Mononuclear cell (primary cell): ENCODE results near the gene CLIC1. TPM values are rescaled to one million over a fixed set of nuclear protein-coding genes. Genes with fewer than 3 reads are reported as not detected.
A peak's percentile ranks its signal among the peaks of the same experiment; 100 is the strongest.

Source experiments
- H3K27me3 ChIP-seq: 2 replicates; pipeline ENCODE4 v1.6.0; 2011; ENCODE audit warnings: low read length, control low read depth; ENCODE audit not compliant: insufficient read depth
- H3K4me1 ChIP-seq: 2 replicates; pipeline ENCODE4 v1.5.1; 2011; ENCODE audit warnings: mild to moderate bottlenecking, low read length, control low read depth; ENCODE audit not compliant: insufficient read depth
- H3K4me3 ChIP-seq: 2 replicates; pipeline ENCODE4 v1.5.1; 2011; ENCODE audit warnings: mild to moderate bottlenecking, low read length, moderate library complexity
- H3K9me3 ChIP-seq: 2 replicates; pipeline ENCODE4 v1.5.1; 2011; ENCODE audit warnings: low read depth, mild to moderate bottlenecking, control low read depth, low read length
- total RNA-seq: library from RNA; depleted of rRNA; stranded (reverse); fragments of >200 nt; gene quantifications from one replicate; pipeline ENCODE4 v1.2.3, GENCODE V29; 2012

Gene CLIC1
- total RNA-seq, 1 donor: 421 TPM

DNA sequence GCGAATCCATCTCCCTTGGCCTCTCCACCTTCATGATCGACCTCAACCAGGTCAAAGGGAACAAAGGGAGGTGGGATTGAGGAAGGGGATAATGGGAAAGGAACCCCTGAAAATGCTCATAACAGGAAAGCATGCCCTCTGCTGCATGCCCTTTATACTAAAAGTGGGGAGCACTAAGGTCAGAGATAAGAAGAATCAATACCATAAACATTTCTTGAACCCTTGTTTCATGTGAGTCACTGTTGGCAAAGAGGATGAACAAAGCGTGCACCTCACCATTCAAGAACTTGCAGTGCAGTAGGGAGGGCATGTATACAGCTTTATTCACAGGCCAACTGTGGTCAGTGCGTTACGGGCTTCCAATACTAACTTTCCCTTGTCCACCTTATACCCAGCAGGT is 24.5 kb upstream of the CLIC1 start:
- H3K4me1 ChIP-seq: no peaks in the 10 kb centered on the region
- H3K4me3 ChIP-seq: no peak overlapping the region
- no peaks in the 10 kb centered on the region for H3K27me3 ChIP-seq
- H3K9me3 ChIP-seq: no peaks in the 10 kb centered on the region

DNA sequence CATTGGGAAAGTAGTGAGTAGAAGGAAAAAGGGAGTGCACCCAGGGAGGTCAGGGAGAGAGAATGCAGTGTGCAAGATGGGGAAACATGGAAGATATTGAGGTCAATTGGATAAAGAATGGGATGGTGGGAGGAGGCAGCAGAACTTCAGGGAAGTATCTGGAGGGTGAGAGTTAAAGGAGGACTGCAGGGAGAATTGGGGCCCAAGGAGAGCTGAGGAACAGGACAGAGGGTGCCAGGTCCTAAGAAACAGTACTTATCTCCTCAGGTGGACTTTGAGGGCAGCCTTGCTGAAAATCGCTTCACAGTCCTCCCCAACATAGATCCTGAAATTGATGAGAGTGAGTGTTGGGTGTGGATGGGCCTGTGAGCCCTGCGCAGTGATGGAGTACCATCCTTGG is 22.0 kb upstream of the CLIC1 start:
- H3K9me3 ChIP-seq: no peaks in the 10 kb centered on the region
- H3K4me3 ChIP-seq: no peak overlapping the region
- no peaks in the 10 kb centered on the region for H3K27me3 ChIP-seq
- H3K4me1 ChIP-seq: no peaks in the 10 kb centered on the region

DNA sequence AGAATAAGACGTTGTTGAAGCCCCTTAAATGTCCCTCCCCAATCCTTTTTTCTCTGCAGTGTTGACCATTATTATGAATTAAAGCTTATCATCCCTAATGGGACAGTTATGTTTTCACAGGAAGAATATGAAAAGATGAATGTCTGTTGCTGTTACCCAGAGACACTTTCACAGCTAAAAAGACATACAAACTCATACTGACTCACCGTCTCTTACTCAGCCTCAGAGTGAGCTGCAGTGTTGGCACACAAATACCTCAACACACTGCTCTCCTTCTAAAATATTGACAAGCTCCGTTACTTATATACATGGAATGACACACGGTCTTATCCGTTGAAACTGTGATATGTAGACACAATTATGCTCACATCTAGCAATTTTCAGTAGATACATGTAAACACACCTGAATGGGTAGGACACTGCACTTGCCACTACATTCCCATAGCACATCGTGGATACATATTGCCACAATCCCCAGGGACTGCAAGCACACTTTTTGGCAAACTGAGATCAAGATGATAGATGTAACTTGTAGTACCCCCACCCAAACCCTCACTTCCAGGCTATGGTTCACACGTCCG is 16.5 kb upstream of the CLIC1 start:
- Histone ChIP-seq H3K4me3 (no peak overlapping the region), H3K4me1 (no peaks in the 10 kb centered on the region), H3K9me3 (no peaks in the 10 kb centered on the region), H3K27me3 (no peaks in the 10 kb centered on the region)

DNA sequence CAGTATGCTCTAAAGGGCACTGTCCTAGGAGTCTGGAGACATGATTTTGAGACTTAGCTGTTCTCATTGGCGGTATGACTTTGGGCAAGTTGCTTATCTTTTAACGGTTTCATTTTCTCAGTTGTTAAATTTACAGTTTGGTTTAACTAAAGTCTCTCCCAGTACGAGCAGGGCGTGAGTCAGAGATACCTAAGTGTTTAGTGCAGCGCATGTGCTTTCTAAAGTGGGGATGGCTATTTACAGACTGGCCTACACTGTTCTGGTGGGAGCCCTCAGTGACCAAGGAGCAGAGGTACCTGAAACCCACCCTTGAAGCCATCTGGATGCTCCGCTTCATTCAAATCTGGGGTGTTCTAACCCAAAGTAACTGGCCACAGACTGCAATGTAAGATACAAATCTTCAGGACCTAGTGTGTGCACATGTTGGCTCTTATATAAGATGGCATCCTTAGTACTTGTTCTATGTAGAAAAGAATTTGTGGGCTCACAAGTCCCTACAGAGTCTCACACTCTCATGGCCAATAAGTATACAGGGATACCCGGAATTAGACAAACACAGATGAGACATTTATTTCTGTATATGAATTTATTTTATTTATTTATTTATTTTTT is 14.2 kb upstream of the CLIC1 start:
- Histone ChIP-seq H3K4me1 (no peaks in the 10 kb centered on the region), H3K27me3 (no peaks in the 10 kb centered on the region), H3K9me3 (no peaks in the 10 kb centered on the region), H3K4me3 (no peak overlapping the region)

DNA sequence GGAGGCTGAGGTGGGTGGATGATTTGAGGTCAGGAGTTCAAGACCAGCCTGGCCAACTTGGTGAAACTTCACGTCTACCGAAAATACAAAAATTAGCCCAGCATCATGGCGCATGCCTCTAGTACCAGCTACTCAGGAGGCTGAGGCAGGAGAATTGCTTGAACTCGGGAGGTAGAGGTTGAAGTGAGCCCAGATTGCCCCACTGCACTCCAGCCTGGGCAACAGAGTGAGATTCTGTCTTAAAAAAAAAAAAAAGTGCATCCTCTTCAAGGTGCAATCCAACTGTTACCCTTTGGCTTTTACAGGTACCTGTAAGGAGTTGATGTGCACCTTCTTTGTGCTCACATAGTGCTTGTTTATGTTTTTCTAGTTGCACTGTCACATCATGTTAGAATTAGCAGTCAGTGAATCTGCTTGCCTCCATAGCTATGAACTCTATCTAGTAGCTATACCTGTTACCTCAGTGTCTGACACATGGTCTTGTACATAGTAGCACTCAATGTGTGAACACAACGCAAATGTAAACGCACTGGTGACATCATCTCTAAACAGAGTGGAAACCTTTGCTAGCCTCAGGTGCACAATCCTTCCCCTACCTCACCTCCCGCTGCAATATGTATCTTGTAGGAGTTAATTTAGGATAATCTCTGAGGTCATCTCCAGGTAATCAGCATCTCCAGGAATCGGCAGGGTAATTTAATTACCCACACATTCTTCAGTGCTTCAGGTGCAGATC is 13.1 kb upstream of the CLIC1 start:
- H3K9me3 ChIP-seq: no peaks in the 10 kb centered on the region
- no peak overlapping the region for H3K4me3 ChIP-seq
- no peaks in the 10 kb centered on the region for H3K27me3 ChIP-seq
- no peaks in the 10 kb centered on the region for H3K4me1 ChIP-seq

DNA sequence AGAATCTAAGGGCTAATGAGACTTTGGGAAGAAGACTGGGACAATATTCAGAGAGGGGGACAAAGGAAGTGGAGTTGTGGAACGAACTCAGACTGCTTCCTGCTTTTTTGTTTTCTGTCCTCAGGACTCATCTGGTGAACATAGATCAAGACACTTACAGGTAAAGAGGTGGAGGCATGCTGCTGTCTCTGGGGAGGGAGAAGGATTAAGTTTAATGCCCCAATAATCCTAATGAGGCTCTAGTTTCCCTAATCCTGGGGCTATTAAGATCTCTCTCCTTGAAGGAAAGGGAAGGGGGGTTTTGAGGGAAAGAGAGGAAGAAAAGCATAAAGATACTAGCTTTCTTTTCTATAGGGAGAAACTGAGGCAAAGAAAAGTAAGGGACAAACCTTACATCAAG is 8.1 kb upstream of the CLIC1 start:
- no peaks in the 10 kb centered on the region for H3K27me3 ChIP-seq
- H3K9me3 ChIP-seq: no peaks in the 10 kb centered on the region
- H3K4me1 ChIP-seq: peaks cover 12% of the 10 kb centered on the region
- H3K4me3 ChIP-seq: no peak overlapping the region

DNA sequence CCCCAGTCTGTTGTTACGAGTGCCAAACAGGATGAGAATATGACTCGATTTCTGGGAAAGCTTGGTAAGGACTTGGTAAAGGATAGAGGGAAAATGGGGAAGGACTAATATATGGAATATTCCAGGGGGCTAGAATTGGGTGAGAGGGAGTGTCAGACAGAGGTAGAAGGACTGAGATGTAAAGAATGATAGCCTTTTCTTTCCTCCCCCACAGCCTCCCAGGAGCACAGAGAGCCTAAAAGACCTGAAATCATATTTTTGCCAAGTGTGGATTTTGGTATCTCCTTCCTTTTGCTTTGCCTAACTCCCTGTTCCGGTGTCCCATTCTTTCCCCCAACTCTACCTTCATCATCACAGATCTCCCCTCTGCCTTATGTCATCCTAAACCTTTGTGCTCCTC is 6.6 kb upstream of the CLIC1 start:
- Histone ChIP-seq H3K27me3 (no peaks in the 10 kb centered on the region), H3K4me3 (no peak overlapping the region), H3K9me3 (no peaks in the 10 kb centered on the region), H3K4me1 (peaks cover 27% of the 10 kb centered on the region)

DNA sequence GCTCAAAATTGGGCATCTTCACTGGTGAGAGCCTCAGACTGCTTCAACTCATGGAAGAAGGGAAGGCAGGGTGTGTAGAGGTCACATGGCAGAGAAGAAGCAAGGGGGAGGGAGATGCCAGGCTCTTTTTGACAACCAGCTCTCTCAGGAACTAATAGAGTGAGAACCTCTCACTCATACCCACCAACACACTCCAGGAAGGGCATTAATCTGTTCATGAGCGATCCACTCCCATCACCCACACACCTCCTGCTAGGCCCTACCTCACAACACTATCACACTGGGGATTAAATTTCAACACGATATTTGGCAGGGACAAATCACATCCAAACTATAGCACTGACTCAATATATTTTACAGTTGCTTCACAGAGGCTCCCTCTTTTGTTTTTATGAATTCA is 5.5 kb upstream of the CLIC1 start:
- Histone ChIP-seq H3K4me3 (no peak overlapping the region), H3K9me3 (no peaks in the 10 kb centered on the region), H3K27me3 (no peaks in the 10 kb centered on the region), H3K4me1 (peaks cover 38% of the 10 kb centered on the region)

DNA sequence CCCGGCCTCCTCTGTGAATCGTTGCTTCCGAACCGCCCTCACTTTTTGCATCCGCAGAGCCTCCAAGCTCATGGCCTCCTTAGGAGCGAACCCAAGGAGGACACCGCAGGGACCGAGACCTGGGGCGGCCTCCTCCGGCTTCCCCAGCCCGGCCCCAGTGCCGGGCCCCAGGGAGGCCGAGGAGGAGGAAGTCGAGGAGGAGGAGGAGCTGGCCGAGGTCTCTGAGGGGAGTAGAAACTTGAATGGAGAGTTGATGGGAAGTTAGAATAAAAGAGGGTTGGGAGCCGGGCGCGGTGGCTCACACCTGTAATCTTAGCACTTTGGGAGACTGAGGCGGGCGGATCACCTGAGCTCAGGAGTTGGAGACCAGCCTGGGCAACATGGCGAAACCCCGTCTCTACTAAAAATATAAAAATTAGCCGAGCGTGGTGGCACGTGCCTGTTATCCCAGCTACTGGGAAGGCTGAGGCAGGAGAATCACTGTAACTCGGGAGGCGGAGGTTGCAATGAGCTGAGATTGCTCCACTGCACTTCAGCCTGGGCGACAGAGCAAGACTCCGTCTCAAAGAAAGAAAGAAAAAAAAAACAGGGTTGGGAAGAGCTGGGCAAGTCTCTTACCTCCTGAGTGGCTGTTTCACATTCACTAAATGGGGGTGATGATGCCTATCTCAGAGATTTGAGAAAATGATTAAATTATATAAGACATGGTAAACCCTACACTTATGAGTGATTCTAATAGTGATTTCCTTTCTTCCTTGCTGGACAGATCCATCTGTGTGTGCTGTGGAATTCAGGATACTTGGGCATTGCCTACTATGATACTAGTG is 4.3 kb upstream of the CLIC1 start:
- Histone ChIP-seq H3K9me3 (no peaks in the 10 kb centered on the region), H3K27me3 (no peaks in the 10 kb centered on the region), H3K4me1 (peaks cover 43% of the 10 kb centered on the region), H3K4me3 (peak overlapping the region; percentile 64)

DNA sequence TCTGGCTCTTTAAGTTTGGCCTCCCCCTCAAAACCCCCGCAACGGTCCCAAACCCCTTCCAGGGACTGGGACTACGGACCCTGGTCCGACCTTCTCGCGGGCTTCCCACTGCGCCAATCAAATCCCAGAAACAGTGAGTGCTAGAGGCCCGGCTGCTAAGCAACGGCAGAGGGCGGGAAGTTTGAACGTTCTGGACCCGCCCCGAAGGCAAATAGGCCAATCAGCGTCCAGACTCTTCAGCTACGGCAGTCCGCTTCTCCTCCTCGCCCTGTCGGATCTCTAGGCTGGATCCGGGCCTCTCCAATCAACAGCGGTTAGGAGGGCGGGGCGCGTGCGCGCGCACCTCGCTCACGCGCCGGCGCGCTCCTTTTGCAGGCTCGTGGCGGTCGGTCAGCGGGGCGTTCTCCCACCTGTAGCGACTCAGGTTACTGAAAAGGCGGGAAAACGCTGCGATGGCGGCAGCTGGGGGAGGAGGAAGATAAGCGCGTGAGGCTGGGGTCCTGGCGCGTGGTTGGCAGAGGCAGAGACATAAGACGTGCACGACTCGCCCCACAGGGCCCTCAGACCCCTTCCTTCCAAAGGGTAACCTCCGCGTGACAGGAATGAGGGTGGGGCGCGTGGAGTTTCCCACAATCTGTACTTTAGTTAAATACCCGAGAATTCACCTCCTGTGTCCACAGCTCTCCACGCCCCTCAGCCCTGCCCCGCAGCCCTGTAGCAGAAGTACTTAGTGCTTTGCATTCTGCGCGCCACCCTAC is 3.5 kb upstream of the CLIC1 start, which contains the start of gene MSH5:
MSH5 (plus strand) TSS at position 367 of the 758 bp plus-strand sequence. CDS start 462 bp downstream, outside the sequence.
- Histone ChIP-seq H3K9me3 (no peaks in the 10 kb centered on the region), H3K4me3 (peak within 1 kb of the TSS; percentile 64), H3K4me1 (peaks cover 43% of the 10 kb centered on the region), H3K27me3 (no peaks in the 10 kb centered on the region)

DNA sequence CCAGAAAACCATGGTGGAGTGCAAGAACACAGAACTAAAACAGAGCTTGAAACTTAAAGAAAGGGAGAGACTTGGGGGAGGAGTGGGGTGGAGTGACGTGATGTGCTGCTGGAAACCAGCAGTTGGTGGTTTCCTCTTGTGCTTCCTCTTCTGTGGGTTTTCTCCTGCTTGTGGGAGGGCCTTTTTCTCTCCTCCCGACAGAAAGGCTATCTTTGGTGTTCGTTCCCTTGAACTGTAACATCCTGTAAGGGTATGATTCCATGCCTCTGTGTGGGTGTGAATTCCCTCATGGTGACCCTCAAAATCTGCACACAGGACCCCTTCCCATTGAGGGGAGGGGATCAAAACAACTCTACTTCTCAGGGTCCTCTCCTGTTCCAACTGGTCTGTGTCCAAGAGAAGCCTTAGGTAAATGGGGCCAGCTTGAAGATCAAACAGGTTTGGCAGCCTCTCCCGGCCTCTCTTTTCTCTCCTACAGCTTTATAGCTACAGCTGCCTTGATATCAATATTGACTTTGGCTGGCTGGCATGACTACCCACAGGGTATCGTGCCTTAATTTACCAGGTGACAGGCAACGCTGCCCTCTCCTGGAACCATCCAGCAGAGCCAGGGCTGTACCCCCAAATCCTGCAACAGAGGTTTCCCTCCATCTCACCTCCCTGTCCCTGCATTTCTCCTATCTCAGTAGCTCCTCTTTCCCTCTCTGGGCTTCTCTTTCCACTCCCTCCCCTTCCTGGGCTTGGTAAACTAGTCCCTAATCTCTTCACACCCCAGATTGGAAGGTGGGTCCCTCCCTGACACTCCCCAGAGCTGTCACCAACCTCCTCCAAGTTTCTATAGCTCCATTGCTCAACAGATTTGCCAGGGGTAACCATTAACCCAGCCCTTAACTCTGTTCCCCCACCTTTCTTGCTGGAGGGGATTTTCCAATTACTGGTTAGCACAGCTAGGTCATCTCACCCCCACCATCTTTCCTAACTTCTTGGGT is 2.0 kb upstream of the CLIC1 start:
- Histone ChIP-seq H3K4me1 (peaks cover 57% of the 10 kb centered on the region), H3K27me3 (no peaks in the 10 kb centered on the region), H3K4me3 (peak overlapping the region; percentile 9), H3K9me3 (no peaks in the 10 kb centered on the region)

DNA sequence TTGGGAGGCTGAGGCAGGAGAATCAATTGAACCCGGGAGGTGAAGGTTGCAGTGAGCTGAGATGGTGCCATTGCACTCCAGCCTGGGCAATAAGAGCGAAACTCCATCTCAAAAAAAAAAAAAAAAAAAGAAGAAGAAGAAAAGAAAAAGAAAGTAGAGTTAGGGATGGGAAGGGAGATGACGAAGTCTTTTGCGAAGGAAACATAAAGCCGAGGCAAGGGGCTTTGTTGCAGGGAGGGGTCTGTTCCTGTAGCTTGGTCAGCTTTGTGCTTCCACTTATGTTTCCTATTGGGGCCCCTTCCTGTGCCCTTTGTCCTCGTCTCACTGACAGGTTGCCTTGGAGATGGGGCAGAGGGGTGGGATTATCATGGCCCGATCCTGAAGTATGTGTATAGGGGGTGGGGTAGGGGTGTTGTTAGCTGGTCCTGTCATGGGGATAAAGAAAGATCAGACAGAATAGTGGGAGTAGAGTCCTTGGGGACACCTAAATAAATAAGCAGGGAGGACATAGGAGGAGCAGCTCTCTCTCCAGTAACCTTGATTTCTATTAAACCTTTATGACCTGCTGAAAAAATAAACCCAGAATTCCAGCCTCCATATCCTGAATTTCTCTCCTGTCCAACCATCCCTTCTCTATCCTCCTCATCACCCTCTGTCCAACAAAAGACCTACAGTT is 1.1 kb upstream of the CLIC1 start:
- Histone ChIP-seq H3K4me3 (peak overlapping the region; percentile 92), H3K9me3 (no peaks in the 10 kb centered on the region), H3K4me1 (peaks cover 65% of the 10 kb centered on the region), H3K27me3 (no peaks in the 10 kb centered on the region)

DNA sequence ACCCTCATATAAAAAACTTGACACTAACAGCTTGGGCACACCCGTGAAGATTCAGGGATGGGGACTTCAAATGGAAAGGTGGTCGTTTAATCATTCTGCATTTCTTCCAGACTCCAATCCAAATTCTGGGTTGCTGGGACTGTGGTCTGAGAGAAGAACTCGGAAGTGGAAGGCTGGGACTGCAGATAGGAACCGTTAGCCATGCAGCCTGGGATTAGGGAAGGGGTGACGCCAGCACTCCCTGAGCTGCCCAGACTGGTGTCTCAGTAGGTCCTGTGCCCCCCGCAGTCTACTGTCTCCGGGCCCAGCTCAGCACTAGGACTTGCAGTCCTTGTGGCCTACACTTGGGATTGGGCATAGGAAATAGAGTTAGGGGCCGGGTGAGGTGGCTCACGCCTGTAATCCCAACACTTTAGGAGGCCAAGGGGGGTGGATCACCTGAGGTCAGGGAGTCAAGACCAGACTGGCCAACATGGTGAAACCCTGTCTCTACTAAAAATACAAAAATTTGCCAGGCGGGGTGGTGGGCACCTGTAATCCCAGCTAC is 511 bp upstream of the CLIC1 start:
- no peaks in the 10 kb centered on the region for H3K27me3 ChIP-seq
- H3K4me3 ChIP-seq: peak overlapping the region; percentile 92
- H3K4me1 ChIP-seq: peaks cover 71% of the 10 kb centered on the region
- H3K9me3 ChIP-seq: no peaks in the 10 kb centered on the region
